Fibroblast of the aortic adventitia (primary cell): ENCODE data around the gene USH2A. TPM values are rescaled to one million over a fixed set of nuclear protein-coding genes. Genes with fewer than 3 reads are reported as not detected.

ENCODE experiments used
- DNase-seq: peaks from one replicate; pipeline ENCODE4 v3.0.0-alpha.2; 2010; ENCODE audit warnings: low read depth
- H3K4me3 ChIP-seq: 2 replicates; pipeline ENCODE4 v1.5.1; 2011; ENCODE audit warnings: low read depth, mild to moderate bottlenecking, control low read depth, low read length, moderate library complexity
- CTCF ChIP-seq: IDR thresholded peaks from 2 replicates; pipeline ENCODE4 v1.5.1; 2011; ENCODE audit warnings: mild to moderate bottlenecking, low read length, control low read depth, inconsistent platforms; ENCODE audit not compliant: insufficient read depth
- total RNA-seq: library from RNA; depleted of rRNA; stranded (reverse); fragments of >200 nt; gene quantifications from 2 replicates; pipeline ENCODE4 v1.2.3, GENCODE V29; 2012; ENCODE audit warnings: low replicate concordance

The USH2A gene
- total RNA-seq, 1 donor: under 0.01 TPM

- no peak overlapping the region for H3K4me3 ChIP-seq
- DNase-seq: no peak
- no peak for TF ChIP-seq CTCF
Observed at GRCh38 chr1:216113181-216113580, 310.1 kb downstream of the USH2A start.

GRCh38 chr1:216111842-216112241 is 311.4 kb downstream of the USH2A start:
- H3K4me3 ChIP-seq: no peak overlapping the region
- DNase-seq: peak; percentile 0
- TF ChIP-seq CTCF: peak; percentile 26

- no peak for TF ChIP-seq CTCF
- no peak for DNase-seq
- H3K4me3 ChIP-seq: no peak overlapping the region
Observed at GRCh38 chr1:216095400-216095799, 327.8 kb downstream of the USH2A start.

- H3K4me3 ChIP-seq: no peak overlapping the region
- TF ChIP-seq CTCF: no peak
- DNase-seq: no peak
Observed at GRCh38 chr1:216090556-216090955, 332.7 kb downstream of the USH2A start.

- no peak for DNase-seq
- TF ChIP-seq CTCF: no peak
- no peak overlapping the region for H3K4me3 ChIP-seq
Observed at GRCh38 chr1:216086678-216087077, 336.6 kb downstream of the USH2A start.

- no peak overlapping the region for H3K4me3 ChIP-seq
- TF ChIP-seq CTCF: no peak
- no peak for DNase-seq
Observed at GRCh38 chr1:216081445-216081844, 341.8 kb downstream of the USH2A start.

GRCh38 chr1:216076751-216077150 is 346.5 kb downstream of the USH2A start:
- DNase-seq: no peak
- H3K4me3 ChIP-seq: no peak overlapping the region
- TF ChIP-seq CTCF: no peak
